H1 (cell line): ENCODE measurements around the gene GLCE. TPM values are rescaled to one million over a fixed set of nuclear protein-coding genes. Genes with fewer than 3 reads are reported as not detected.

Experiments
- CTCF ChIA-PET: fragments of 300-600 bp; sonication (Branson Sonifier 250); formaldehyde crosslinking; loops from one replicate; lab custom pipeline; 2021; ENCODE audit not compliant: partially characterized antibody; lab: Charles Lee
- POLR2A ChIA-PET: fragments of 300-600 bp; sonication (Branson Sonifier 250); formaldehyde crosslinking; loops from one replicate; lab custom pipeline; 2021; ENCODE audit warnings: inconsistent platforms; ENCODE audit not compliant: partially characterized antibody; lab: Charles Lee
- DNase-seq, 2 experiments: peaks; one replicate each; pipeline versions ENCODE4 v3.0.0 to v3.0.0-alpha.2; 2010 to 2022; ENCODE audit warnings: low spot score in 2 of 2, low read depth in 1 of 2, mixed read lengths in 1 of 2
- FAIRE-seq: peaks from 2 replicates; lab custom pipeline; 2011; peaks lifted over from hg19 to GRCh38; lab: Jason Lieb, UNC
- H2AFZ ChIP-seq: 2 replicates; pipeline ENCODE4 v1.8.1; 2012; ENCODE audit warnings: low read length, inconsistent platforms
- H2AK5ac ChIP-seq: 2 replicates; pipeline ENCODE4 v1.6.1; 2013; ENCODE audit warnings: low read depth, low read length
- H2BK120ac ChIP-seq: replicated peaks from 2 replicates; pipeline ENCODE3; 2013; ENCODE audit warnings: low read depth, low read length, inconsistent platforms
- H2BK12ac ChIP-seq: 2 replicates; pipeline ENCODE4 v1.6.1; 2013; ENCODE audit warnings: low read depth, low read length
- H2BK15ac ChIP-seq: 2 replicates; pipeline ENCODE4 v1.6.1; 2013; ENCODE audit warnings: low read length
- H2BK20ac ChIP-seq: 2 replicates; pipeline ENCODE4 v1.6.1; 2013; ENCODE audit warnings: low read length
- H2BK5ac ChIP-seq: 2 replicates; pipeline ENCODE4 v1.6.1; 2013; ENCODE audit warnings: low read depth, low read length
- H3K14ac ChIP-seq: 2 replicates; pipeline ENCODE4 v1.6.1; 2013; ENCODE audit warnings: inconsistent platforms; ENCODE audit not compliant: insufficient read length
- H3K18ac ChIP-seq: 2 replicates; pipeline ENCODE4 v1.6.1; 2013; ENCODE audit warnings: low read length; ENCODE audit errors: extremely low read depth
- H3K23ac ChIP-seq: 2 replicates; pipeline ENCODE4 v1.6.1; 2013; ENCODE audit warnings: inconsistent platforms; ENCODE audit not compliant: insufficient read length
- H3K23me2 ChIP-seq: 2 replicates; pipeline ENCODE4 v1.6.1; 2013; ENCODE audit warnings: low read depth, low read length
- H3K27ac ChIP-seq: 2 replicates; pipeline ENCODE4 v1.6.1; 2011; ENCODE audit warnings: low read depth, low read length, inconsistent platforms
- H3K27me3 ChIP-seq, 4 experiments: replicated peaks in 1 of 4; 1 replicate in 1 of 4; 2 replicates in 3 of 4; pipeline versions ENCODE4 v1.6.1 to v1.8.1; 2011 to 2013; ENCODE audit warnings: low read length in 3 of 4, mild to moderate bottlenecking in 3 of 4, inconsistent platforms in 2 of 4, mixed read lengths in 2 of 4, moderate library complexity in 1 of 4; ENCODE audit not compliant: control insufficient read depth in 3 of 4, insufficient read depth in 3 of 4; ENCODE audit errors: extremely low read depth in 1 of 4
- H3K36me3 ChIP-seq, 4 experiments: 2 replicates each; pipeline versions ENCODE4 v1.6.1 to v1.8.1; 2011 to 2013; ENCODE audit warnings: mild to moderate bottlenecking in 4 of 4, low read length in 3 of 4, moderate library complexity in 2 of 4, control low read depth in 1 of 4, inconsistent platforms in 1 of 4; ENCODE audit not compliant: insufficient read depth in 4 of 4, control insufficient read depth in 2 of 4
- H3K4ac ChIP-seq: replicated peaks from 2 replicates; pipeline ENCODE3; 2013; ENCODE audit warnings: low read length, low read depth, mixed read lengths, inconsistent platforms; ENCODE audit not compliant: insufficient read length
- H3K4me1 ChIP-seq, 4 experiments: replicated peaks in 1 of 4; 1 replicate in 1 of 4; 2 replicates in 3 of 4; pipeline versions ENCODE4 v1.6.1 to v1.8.1; 2011 to 2013; ENCODE audit warnings: low read length in 3 of 4, inconsistent platforms in 2 of 4, mixed read lengths in 1 of 4; ENCODE audit not compliant: insufficient read depth in 4 of 4, control insufficient read depth in 3 of 4
- H3K4me2 ChIP-seq, 2 experiments: 2 replicates each; pipeline versions ENCODE4 v1.6.1 to v1.8.1; 2011 to 2013; ENCODE audit warnings: low read depth in 2 of 2, low read length in 2 of 2, control low read depth in 1 of 2, inconsistent platforms in 1 of 2, mild to moderate bottlenecking in 1 of 2; ENCODE audit not compliant: insufficient read depth in 1 of 2
- H3K4me3 ChIP-seq, 4 experiments: fragments of 200-600, 300-600 bp in 1 of 4; sonication (generic), shearing (Covaris generic), sonication (Bioruptor Twin) in 1 of 4; 2 replicates each; pipeline versions ENCODE4 v1.5.1 to v1.8.1; 2011 to 2016; ENCODE audit warnings: low read length in 4 of 4, low read depth in 3 of 4, control low read depth in 2 of 4, inconsistent platforms in 2 of 4, mild to moderate bottlenecking in 2 of 4, mixed read lengths in 1 of 4, moderate library complexity in 1 of 4; ENCODE audit not compliant: insufficient read depth in 2 of 4; ENCODE audit errors: extremely low read depth in 1 of 4
- H3K56ac ChIP-seq: replicated peaks from 2 replicates; pipeline ENCODE3; 2013; ENCODE audit warnings: low read depth, mild to moderate bottlenecking, mixed read lengths, low read length, inconsistent platforms; ENCODE audit not compliant: insufficient read length
- H3K79me1 ChIP-seq: 2 replicates; pipeline ENCODE4 v1.6.1; 2013; ENCODE audit warnings: low read depth, low read length, control low read depth
- H3K79me2 ChIP-seq, 2 experiments: 2 replicates each; pipeline versions ENCODE4 v1.6.1 to v1.8.1; 2012 to 2013; ENCODE audit warnings: low read length in 2 of 2, mild to moderate bottlenecking in 2 of 2, inconsistent platforms in 1 of 2; ENCODE audit not compliant: insufficient read depth in 2 of 2, control insufficient read depth in 1 of 2
- H3K9ac ChIP-seq, 4 experiments: replicated peaks in 1 of 4; 1 replicate in 1 of 4; 2 replicates in 3 of 4; pipeline versions ENCODE4 v1.6.1 to v1.8.1; 2011 to 2013; ENCODE audit warnings: low read depth in 3 of 4, low read length in 3 of 4, control low read depth in 2 of 4, mild to moderate bottlenecking in 2 of 4, moderate library complexity in 2 of 4, inconsistent platforms in 1 of 4; ENCODE audit errors: extremely low read depth in 1 of 4
- H3K9me3 ChIP-seq, 2 experiments: 2 replicates each; pipeline versions ENCODE4 v1.6.1 to v1.8.1; 2012 to 2013; ENCODE audit warnings: mild to moderate bottlenecking in 2 of 2, moderate library complexity in 2 of 2, control low read depth in 1 of 2, inconsistent platforms in 1 of 2, low read depth in 1 of 2, low read length in 1 of 2, mixed read lengths in 1 of 2; ENCODE audit not compliant: insufficient read depth in 2 of 2
- H4K20me1 ChIP-seq, 2 experiments: replicated peaks in 1 of 2; 2 replicates each; pipeline versions ENCODE3 to v1.8.1; 2011 to 2013; ENCODE audit warnings: inconsistent platforms in 2 of 2, low read length in 2 of 2, mild to moderate bottlenecking in 1 of 2; ENCODE audit not compliant: insufficient read depth in 2 of 2, control insufficient read depth in 1 of 2
- H4K5ac ChIP-seq: 2 replicates; pipeline ENCODE4 v1.6.1; 2013; ENCODE audit warnings: low read length, low read depth, mixed read lengths, inconsistent platforms; ENCODE audit not compliant: insufficient read length
- H4K8ac ChIP-seq: 2 replicates; pipeline ENCODE4 v1.8.0; 2013; ENCODE audit warnings: mild to moderate bottlenecking, moderate library complexity, low read length, inconsistent platforms; ENCODE audit not compliant: insufficient read depth; ENCODE audit errors: extremely low read depth
- H4K91ac ChIP-seq: replicated peaks from 2 replicates; pipeline ENCODE3; 2013; ENCODE audit warnings: low read length, mixed read lengths, inconsistent platforms; ENCODE audit not compliant: insufficient read length
- ASH2L ChIP-seq: fragments of 200-600, 300-600 bp; sonication (generic); IDR thresholded peaks from one replicate; pipeline ENCODE4 v1.7.1; 2017; ENCODE audit warnings: low read length
- CBX8 ChIP-seq: fragments of 300-800, 300-1000 bp; sonication (generic); IDR thresholded peaks from 2 replicates; pipeline ENCODE4 v1.7.1; 2016; ENCODE audit warnings: low read depth, low read length, borderline replicate concordance
- KDM4A ChIP-seq: IDR thresholded peaks from one replicate; pipeline ENCODE4 v1.7.1; 2012; ENCODE audit warnings: low read depth, mild to moderate bottlenecking, moderate library complexity, low read length, inconsistent platforms; ENCODE audit not compliant: severe bottlenecking
- MAFK ChIP-seq: IDR thresholded peaks from 2 replicates; pipeline ENCODE4 v1.6.1; 2012; ENCODE audit warnings: low read depth, mild to moderate bottlenecking, improper control_type of control experiment, low read length
- PHF8 ChIP-seq: fragments of 200-600 bp; sonication (generic); conservative IDR thresholded peaks from 2 replicates; pipeline ENCODE4 v1.7.1; 2012; ENCODE audit warnings: low read depth, mild to moderate bottlenecking, inconsistent platforms, low read length, moderate library complexity
- POLR2AphosphoS5 ChIP-seq: IDR thresholded peaks from 2 replicates; pipeline ENCODE4 v1.6.1; 2011; ENCODE audit warnings: low read depth, low read length
- RBBP5 ChIP-seq: IDR thresholded peaks from 2 replicates; pipeline ENCODE4 v1.7.1; 2012; ENCODE audit warnings: low read depth, mild to moderate bottlenecking, inconsistent platforms, low read length, moderate library complexity, borderline replicate concordance
- SUZ12 ChIP-seq: fragments of 200-600 bp; sonication (generic); IDR thresholded peaks from 2 replicates; pipeline ENCODE4 v1.6.1; 2012; ENCODE audit warnings: mild to moderate bottlenecking, inconsistent platforms, low read length, moderate library complexity, mixed read lengths
- TCF12 ChIP-seq: IDR thresholded peaks from 2 replicates; pipeline ENCODE4 v1.6.1; 2011; ENCODE audit warnings: low read depth, mild to moderate bottlenecking, low read length
- TEAD4 ChIP-seq: IDR thresholded peaks from 2 replicates; pipeline ENCODE4 v1.6.1; 2012; ENCODE audit warnings: low read depth, low read length, inconsistent platforms, mixed read lengths
- WGBS, 2 experiments: shearing (Covaris generic) in 1 of 2; methylation state at CpG; one replicate each; pipeline versions ENCODE4 v1.1.6 to v1.1.7; 2013 to 2015; ENCODE audit warnings: low lambda C conversion rate in 2 of 2, mixed read lengths in 2 of 2, inconsistent platforms in 1 of 2, low coverage in 1 of 2, missing lambda C conversion rate in 1 of 2; ENCODE audit not compliant: insufficient replicate concordance in 2 of 2, insufficient coverage in 1 of 2, insufficient read length in 1 of 2; ENCODE audit errors: extremely low coverage in 1 of 2, missing lambda C conversion rate in 1 of 2; 5-methylcytosine and 5-hydroxymethylcytosine counted together
- polyA plus RNA-seq, 7 experiments: library from polyadenylated mRNA; depleted of rRNA in 3 of 7; stranded (reverse) in 5 of 7; unstranded in 2 of 7; fragments of >200 nt in 5 of 7; fragments of 200-250 nt in 2 of 7; gene quantifications; 1 replicate in 5 of 7; 2 replicates in 1 of 7; 4 replicates in 1 of 7; pipeline versions ENCODE4 v1.2.1 to v1.2.3, GENCODE V29; 2011 to 2013; ENCODE audit warnings: missing spikeins in 2 of 7, mixed read lengths in 2 of 7
- total RNA-seq: library from RNA; stranded (reverse); fragmentation: NEBNext Ultra II Directional; extraction: Animal tissue kit (Norgen Biotek cat#: 25700); gene quantifications from 2 replicates; pipeline ENCODE4 v1.2.1, GENCODE V29; 2021
- TF ChIP-seq, protein P1 (sequence below): IDR thresholded peaks from 2 replicates; pipeline ENCODE4 v1.6.1; 2011; ENCODE audit warnings: low read depth, mild to moderate bottlenecking, low read length; ENCODE audit not compliant: insufficient read depth

GLCE gene
- total and polyA plus RNA-seq, 2 of the 8 experiments (the other 6 are each of a cell fraction or from before 2014, with no cell fraction given) = 17.1 to 22.7 TPM

DNA sequence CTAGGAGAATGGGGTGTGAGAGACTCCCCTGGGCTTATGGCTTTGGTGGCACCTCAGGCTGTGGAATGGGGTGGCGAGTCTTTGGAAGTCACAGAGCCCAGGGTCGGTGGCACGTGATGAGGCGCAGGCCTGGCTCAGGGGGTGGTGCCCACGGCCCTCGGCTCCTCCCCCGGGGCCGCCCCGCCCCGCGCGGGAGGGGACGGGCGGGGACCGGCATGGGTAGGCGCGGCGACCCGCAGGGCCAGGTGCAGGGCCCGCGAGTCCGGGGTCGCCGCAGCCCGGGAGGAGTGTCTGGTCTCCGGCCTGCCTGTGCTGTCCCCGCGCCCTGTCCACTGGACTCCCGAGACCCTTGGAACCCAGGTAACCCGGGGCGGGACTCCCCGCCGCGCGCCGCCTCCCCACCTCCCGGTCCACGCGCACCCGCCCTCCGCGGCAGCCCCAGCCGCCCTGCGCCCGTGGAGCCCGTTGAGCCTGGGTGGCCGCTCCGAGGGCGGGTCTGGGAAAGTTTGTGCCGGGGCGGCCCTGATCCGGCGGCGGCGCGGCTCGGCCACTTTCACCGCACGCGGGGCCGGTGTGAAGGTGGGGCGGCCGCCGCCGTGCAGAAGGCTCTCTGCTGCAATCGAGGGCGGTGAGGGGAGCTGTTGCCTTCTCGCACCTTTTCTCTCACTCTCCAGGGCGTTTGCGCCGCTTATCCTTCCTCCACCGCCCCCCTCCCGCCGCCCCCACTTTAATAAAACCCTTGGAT is 138.4 kb downstream of the GLCE start, which contains the start of gene PAQR5:
PAQR5 (plus strand) TSS at position 216 of the 745 bp plus-strand sequence. CDS start 61,169 bp downstream, outside the sequence.
- Histone ChIP-seq H3K9me3 (no peaks in the 10 kb centered on the region), H4K20me1 (no peaks in the 10 kb centered on the region), H3K23ac (no peak within 1 kb of the TSS), H3K27me3 (peaks cover 7 to 32% (median 20%) of the 10 kb centered on the region in 4 experiments), H3K18ac (peak within 1 kb of the TSS; percentile 71), H2AFZ (peak within 1 kb of the TSS; percentile 99), H3K4me1 (peaks cover 2 to 14% (median 10%) of the 10 kb centered on the region in 4 experiments), H2BK12ac (no peak within 1 kb of the TSS; the same call in 1 of the 2 replicates), H3K14ac (no peak within 1 kb of the TSS), H2AK5ac (no peak within 1 kb of the TSS), H3K36me3 (no peaks in the 10 kb centered on the region), H3K79me1 (no peaks in the 10 kb centered on the region), H3K79me2 (no peaks in the 10 kb centered on the region), H3K27ac (no peak within 1 kb of the TSS), H2BK20ac (peak within 1 kb of the TSS; percentile 72; the same call in 1 of the 2 replicates), H4K91ac (peak within 1 kb of the TSS; percentile 35), H3K9ac (no peak within 1 kb of the TSS), H3K4me2 (peak within 1 kb of the TSS; percentile 89), H2BK15ac (no peak within 1 kb of the TSS), H4K8ac (peak within 1 kb of the TSS; percentile 82), H3K4ac (peak within 1 kb of the TSS; percentile 39), H4K5ac (no peak within 1 kb of the TSS), H3K56ac (no peak within 1 kb of the TSS), H3K4me3 (peak within 1 kb of the TSS; percentile 55 to 84 (median 58)), H2BK5ac (no peak within 1 kb of the TSS), H3K23me2 (peaks cover 13% of the 10 kb centered on the region; the same call in 1 of the 2 replicates), H2BK120ac (no peak within 1 kb of the TSS)
- 3% methylated on average over 40 of the region's 74 CpGs; no CpG with 5 or more reads in 1 of the 2 experiments for WGBS, 2 experiments
- CTCF ChIA-PET = interaction anchor here (0.5 to 2.1 kb wide), 10 partner anchors 9 to 240 kb away, joined by 3 to 9 read pairs (median 4); no protein-coding TSS in a partner anchor
- POLR2A ChIA-PET = interaction anchor here (0.8 to 2.4 kb wide), 5 partner anchors 9 to 223 kb away, joined by 3 to 10 read pairs (median 5); partner anchors contain the start of genes KIF23 and RPLP1
- FAIRE-seq (no peak), DNase-seq (peak in 1 of 2 experiments; percentile 63)
- TF ChIP-seq SUZ12 (peak; percentile 52; the same call in 1 of the 2 replicates), POLR2AphosphoS5 (no peak), CBX8 (no peak), MAFK (no peak), PHF8 (no peak), TCF12 (no peak), TEAD4 (no peak), RBBP5 (peak; percentile 47; the same call in 1 of the 2 replicates), ASH2L (no peak), KDM4A (peak; percentile 60)
- TF ChIP-seq, protein P1, sequence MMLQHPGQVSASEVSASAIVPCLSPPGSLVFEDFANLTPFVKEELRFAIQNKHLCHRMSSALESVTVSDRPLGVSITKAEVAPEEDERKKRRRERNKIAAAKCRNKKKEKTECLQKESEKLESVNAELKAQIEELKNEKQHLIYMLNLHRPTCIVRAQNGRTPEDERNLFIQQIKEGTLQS = no peak
